GM21786 (cell line): ENCODE results near the gene DOK1.

Source experiments
- ATAC-seq: cut with Tn5 transposase; IDR thresholded peaks from one replicate; pipeline ENCODE4 v1.9.1; 2021; ENCODE audit not compliant: unreplicated experiment

DOK1 gene

DNA sequence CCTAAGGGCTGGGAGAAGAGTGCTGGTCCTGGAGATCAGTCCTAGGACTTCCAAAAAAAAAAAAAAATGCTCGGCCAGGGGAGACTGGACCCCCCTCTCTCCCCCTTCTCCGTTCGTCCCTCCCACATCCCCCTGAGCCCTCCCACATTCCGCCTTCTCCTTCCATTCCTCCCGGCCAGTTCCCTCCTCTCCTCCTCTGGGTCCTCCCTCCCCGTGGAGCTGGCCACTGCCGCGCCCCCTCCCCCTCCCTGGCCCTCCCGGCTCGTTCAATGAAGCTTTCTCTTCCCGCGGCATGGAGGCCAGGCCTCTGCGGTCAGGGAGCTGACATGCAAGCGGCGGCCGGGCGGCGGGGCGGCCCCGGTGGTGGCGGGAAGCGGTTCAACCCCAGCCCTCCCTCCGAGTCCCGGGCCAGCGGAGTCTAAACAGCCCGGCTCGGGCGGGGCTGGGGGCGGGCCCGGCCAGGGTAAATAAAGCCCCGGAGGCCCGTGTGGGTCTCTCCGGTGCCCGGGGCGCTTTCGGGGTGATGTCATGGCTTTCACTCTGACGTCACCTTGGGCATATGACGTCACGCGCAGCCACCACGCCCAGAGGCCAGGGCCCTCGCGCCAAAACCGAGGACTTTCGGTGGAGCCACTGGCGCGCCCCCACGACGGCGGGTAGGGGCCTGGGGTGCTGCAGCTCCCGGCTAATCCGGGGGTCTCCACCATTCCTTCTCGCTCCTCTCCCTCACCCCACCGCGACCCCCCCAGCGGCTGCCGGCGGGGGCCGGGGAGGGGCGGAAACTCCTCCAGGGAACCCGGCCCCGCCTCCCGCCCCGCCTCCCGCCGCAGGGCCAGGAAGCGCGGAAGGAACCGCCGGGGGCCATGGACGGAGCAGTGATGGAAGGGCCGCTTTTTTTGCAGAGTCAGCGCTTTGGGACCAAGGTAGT lies at the start of gene DOK1, which contains the start of gene LOXL3:
DOK1 (plus strand) TSS at position 829 of the 928 bp plus-strand sequence; CDS start at position 864, 35 bp downstream.
LOXL3 (minus strand) TSS at position 51 of the 928 bp plus-strand sequence. CDS start 1,308 bp downstream, outside the sequence.
- ATAC-seq, result peak; percentile 39

DNA sequence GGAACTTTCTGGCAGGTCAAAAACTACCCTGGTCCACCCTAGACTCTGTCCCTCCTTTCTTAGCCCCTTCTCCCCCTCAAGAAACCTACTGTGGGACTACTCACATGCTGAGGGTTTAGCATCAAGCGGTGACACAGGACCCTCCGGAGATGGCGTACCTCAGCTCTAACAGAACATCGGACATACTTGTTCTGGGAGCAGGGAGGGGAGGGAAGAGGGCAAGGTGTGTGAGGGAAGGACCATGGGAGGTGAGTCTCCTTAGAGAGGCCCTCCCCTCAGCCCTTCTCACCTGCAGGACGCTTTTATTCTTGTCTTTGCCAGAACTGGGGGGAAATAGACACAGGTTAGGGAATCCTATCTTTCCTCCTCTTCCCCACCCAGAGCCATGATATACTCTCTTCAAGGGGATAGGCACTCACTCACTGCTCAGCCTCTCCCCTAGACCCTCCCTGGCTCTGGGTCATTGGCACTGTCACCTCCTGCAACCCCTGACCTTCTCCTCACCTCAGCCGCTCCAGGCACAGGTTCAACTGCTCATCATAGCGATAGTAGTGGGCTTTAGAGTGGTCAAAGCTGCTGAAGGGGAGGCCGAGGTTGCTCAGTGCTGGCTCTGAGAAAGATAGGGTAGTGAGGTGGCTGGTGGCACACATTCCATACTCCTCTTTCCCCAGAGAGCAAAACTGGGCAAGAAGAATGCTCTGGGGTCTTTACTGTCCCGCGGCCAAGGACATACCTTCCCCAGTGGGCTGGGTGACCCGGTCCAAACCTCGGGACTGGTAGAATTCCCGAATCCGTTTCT lies 48.9 kb upstream of the DOK1 start:
- ATAC-seq, result no peak

DNA sequence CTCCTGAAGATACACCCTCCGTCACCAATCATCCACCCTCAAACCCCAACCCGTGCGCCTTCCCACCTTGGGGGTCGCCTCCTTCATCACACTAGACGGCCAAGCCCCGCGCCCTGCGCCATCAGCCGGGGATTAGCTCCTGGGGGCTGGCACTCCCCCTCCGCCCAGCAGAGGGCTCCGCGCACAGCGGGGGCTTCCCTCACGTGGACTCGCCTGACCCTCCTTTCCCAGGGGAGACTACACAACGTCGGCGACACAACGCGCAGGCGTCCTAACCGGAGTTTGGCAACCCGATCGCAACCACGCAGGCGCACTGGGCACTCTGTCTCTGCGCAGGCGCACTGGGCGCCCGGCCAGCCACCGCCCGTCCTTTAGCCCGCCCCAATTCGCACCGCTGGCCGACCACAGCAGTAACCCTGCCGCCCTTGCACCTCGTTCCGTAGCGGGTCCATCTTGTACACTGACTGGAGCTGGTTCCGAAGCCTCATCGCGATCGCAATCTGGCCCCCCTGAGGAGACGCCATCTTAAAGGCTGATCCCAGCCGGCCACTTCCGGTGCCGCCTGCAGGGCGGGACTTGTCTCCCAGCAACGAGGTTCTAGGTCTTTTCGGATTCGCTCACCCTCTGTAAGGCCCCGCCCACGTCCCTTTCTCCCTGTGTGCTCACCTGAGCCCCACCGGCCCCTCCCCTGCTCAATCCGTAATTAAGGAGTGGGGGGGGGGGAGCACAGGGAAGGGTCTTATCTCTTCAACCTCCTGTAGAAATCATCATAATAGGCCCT lies 47.2 kb upstream of the DOK1 start, which contains the start of gene PCGF1:
PCGF1 (minus strand) TSS at position 551 of the 781 bp plus-strand sequence; CDS start at position 524, 27 bp downstream.
- ATAC-seq, result peak; percentile 90

DNA sequence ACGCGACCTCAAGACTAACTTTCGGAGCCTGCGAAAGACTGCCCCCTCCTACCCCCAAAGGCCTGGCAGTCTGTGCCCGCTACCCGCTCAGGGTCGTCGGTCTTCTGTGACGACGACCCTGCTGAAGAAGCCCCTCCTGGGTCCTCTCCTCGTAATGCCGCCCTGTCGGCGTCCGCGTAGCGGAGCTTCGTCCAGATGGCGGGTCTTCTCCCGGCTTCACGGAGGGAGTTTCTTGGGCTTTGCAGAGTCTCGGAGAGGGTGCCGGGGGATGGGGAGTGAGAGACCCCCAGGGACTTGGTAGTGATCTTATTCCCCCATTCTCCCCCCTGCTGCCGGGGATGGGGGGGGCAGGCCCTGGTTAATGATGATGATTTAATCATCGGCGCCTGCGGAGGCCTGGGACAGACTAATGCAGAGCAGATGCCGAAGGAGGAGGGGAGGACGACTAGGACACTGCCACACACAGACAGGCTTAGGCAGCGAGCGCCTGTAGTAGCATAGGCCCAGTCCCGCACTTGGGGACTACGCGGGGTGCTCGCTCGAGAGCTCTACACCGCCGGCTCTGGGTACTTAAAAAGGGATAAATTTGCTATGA lies 46.5 kb upstream of the DOK1 start:
- peak; percentile 0 for ATAC-seq

DNA sequence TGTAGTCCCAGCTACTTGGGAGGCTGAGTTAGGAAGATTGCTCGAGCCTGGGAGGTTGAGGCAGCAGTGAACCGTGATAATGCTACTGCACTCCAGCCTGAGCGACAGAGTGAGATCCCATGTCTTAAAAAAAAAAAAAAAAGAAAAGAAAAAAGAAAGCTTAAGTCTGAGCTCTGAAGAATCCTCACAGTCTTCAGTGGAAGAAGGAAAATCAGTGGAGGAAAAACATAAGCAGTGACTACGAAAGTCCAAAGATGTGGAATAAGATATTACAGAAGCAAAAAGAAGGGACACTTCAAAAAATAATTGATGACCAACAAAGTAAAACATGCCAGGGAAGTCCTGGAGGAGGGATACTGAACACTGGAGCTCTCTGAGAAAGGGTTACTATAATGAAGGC lies 44.2 kb upstream of the DOK1 start:
- ATAC-seq, result no peak

DNA sequence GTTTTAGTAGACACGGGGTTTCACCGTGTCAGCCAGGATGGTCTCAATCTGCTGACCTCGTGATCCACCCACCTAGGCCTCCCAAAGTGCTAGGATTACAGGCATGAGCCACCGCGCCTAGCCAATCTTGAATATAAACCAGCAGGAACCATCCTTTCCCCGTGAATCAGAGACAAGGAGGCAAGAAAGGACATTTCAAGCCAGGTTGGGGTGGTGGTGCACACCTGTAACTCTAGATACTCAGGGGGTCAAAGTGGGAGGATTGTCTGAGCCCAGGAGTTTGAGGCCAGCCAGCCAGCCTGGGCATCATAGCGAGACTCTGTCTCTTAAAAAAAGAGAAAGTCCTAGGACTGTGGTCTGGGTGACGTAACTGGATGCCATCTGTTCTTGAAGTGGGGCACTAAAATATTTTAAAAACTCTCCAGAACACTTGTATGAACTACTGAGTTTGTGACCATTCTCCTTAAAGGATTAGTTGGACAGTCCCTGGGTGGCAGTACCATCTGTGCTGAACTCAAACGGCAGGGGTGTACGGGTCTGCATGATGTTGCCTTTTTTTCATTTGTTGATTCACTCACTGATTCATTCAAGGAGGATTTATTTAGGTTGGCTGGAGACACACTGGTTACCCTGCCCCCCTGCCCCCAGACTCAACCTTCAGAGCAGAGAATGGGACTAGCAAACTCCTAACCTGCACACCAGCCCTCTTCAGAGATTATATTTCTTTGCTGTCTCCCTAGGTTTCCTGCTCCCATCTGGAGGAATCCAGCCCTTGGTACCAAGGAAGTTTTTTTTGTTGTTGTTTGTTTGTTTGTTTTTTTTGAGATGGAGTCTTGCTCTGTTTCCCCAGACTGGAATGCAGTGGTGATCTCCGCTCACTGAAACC lies 43.2 kb upstream of the DOK1 start:
- no peak for ATAC-seq

DNA sequence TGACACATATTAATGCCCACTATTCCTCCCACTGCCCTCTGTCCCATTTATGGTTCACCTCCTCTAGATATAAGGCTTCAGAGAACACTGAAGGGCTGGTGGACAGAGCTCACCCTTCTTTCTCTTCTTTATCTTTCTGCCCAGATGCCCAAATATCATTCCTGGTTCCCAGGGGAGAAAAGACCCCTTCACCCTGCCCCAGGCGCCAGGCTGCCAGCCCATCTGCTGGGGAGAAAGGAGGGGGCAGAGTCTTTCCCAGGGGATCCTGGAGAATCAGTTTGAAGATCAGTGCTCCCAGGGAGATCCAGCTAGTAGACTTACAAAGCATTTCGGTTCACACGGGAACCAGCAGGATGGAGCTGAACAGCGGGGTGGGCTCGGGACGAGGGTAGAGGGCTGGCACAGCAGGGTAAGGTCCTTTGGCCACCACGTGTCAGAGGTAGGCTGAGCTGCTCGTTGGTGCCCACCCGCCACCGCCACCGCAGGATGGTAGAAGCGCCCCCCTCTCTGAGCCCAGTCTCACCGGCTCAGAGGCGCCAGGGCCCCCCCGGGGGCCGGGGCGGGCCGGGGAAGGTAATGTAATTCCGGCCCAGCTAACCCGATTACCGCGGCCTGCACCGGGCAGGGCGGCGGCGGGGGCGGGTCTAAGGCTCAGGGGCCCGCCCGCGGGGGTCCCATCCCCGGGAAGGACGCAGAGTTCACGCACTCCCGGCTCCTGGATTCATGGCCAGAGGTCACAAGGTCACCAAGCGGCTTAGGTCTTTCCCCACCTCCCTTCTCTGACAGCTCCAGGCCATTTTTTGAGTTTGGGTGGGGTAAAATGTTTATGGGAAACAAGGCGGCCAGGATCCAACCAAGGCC lies 41.5 kb upstream of the DOK1 start:
- no peak for ATAC-seq

DNA sequence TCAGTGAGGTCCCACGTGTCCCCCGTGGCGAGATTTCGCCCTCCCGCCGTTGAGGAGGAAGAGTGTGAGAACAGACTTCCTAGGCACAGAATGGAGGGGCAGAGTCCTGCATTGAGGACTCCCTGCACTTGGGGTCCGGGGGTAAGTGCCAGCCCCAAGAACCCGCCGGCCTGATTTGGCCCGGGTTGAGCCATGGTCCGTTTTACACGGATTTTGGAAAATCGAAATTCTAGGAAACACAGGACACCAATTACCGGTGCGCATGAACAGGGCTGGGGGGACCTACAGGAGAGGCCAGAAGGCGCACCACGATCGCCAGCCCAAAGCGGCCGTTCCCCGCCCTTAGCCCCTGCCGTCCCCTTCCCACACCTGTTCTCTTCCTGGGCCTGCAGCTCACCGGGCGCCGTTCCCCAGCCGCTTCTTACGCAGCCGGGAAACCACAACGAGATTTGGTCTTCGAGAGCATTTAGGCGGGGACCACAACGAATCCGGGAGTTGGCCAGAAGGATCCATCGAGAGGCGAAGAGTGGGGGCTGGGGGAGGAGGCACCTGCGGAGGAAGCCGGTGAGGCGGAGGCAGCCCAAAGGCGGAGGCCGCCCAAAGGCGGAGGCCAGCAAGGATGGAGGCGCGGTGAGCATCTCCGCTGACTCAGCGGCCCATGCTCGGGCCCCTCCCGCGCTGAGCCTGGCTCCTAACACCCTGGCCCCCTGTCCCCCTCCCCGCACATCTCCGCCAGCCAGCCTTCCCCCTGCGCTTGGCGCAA lies 40.7 kb upstream of the DOK1 start:
- no peak for ATAC-seq

DNA sequence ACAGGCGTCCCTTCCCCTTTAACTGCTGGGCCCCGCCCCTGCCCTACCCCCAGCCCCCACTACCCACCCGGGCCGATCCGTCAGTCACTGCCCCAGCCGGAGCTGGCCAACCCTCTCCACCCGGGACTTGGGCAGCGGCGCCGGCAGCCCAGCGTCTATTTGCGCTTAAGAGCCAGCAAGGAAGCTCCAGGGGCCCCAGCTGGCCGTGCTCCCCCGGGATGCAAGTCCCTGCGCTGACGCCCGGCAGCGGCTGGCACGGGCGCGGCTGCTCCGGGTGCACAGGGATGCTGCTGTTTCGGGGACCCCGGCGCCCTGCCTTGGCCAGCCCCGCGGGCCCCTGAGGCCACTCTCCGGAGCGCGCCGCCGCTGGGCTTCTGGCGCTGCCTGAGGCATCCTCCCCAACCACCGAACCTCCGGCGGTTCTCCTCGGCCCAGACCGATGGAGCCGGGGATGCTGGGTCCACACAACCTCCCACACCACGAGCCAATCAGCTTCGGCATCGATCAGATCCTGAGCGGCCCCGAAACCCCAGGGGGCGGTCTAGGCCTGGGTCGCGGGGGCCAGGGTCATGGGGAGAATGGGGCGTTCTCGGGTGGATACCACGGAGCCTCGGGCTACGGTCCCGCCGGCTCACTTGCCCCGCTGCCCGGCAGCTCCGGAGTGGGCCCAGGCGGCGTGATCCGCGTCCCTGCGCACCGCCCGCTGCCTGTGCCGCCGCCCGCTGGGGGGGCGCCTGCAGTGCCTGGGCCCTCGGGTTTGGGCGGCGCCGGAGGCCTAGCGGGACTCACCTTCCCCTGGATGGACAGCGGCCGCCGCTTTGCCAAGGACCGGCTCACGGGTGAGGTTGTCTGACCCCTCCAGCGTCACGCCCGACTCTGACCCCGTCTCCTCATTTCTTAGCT lies 39.9 kb upstream of the DOK1 start, which contains the start of gene TLX2:
TLX2 (plus strand) TSS at position 83 of the 903 bp plus-strand sequence; CDS start at position 440, 357 bp downstream.
- no peak for ATAC-seq

DNA sequence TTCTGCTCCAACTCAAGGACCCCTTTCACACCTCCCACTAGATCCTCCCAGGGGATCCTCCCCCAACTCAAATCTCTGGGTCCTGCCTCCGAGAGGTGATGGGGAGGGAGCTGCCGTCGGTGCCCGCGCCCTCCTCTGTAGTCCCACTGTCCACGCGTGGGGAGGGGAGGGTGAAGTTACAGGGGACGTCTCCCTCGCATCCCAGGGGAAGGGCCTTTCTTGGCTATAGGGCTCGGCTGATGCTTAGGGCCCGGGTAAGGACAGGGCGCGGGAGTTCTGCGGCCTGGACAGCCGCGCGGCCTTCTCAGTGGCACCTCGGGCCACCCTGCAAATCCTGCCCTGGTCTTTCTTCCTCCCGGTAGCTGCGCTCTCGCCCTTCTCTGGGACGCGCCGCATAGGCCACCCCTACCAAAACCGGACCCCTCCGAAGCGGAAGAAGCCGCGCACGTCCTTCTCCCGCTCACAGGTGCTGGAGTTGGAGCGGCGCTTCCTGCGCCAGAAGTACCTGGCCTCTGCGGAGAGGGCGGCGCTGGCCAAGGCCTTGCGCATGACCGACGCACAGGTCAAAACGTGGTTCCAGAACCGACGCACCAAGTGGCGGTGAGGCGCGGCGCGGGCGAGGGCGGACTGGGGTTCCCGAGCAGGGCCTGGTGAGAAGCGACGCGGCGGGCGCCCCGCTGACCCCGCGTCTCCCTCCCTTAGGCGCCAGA lies 39.1 kb upstream of the DOK1 start:
- ATAC-seq, result no peak

DNA sequence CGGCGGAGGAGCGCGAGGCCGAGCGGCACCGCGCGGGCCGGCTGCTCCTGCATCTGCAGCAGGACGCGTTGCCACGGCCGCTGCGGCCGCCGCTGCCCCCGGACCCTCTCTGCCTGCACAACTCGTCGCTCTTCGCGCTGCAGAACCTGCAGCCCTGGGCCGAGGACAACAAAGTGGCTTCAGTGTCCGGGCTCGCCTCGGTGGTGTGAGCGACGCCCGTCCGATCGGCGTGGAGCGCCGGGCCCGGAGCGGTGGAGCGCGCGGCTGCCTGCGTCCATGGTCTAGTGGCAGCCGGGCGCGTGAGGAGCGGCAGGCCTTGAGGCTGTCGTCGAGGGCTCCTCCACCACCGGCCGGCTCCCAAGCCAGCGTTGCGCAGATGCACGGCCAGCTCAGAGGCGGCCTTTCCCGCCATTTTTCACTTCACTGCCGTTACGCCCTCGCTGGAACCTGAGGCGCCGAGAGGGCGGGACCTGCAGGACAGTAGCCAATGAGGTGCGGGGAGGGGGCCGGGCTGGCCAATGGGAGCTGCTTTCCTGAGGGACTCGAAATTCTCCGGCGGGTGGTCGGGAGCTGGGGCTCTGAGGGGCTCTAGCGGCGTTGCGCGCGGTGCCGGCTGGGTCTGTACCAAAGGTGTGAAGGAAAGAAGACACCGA lies 38.4 kb upstream of the DOK1 start:
- ATAC-seq, result no peak

DNA sequence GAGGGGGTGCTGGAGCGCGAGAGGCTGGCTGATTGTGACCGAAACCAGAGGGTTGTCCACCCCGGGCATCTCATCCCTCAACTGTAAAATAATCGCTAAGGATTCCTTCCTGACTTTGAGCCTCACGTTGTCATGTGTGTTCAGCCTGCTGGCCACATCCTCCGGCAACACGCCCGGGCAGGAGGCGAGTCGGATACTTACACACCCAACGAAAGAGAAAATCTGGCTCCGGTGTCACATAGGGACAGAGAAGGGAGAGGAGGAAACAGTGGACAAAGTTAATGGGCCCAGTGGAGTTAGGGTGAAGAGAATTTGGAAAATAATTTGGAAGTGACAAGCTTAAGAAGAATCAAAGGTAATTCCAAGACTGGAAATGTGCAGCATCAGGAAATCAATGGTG lies 37.9 kb upstream of the DOK1 start:
- ATAC-seq, result no peak

DNA sequence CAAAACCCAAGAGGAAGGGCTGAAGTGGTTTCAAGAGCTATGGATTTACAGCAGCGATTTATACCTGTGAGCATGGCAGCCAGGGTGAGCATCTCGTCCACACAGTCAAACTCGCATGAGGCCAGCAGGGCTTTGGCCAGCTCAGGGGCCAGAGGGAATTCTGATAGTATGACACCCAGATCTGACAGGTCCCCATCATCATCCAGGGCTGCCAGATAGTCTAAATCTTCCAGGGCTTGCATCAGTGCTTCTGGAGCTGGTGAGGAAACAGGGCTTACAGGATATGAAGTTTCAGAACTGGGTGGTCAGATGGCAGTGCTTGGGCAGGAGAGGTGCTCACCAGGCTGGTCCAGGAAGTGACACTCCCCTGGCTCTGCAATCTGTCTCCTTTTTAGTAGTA lies 32.0 kb upstream of the DOK1 start:
- no peak for ATAC-seq

DNA sequence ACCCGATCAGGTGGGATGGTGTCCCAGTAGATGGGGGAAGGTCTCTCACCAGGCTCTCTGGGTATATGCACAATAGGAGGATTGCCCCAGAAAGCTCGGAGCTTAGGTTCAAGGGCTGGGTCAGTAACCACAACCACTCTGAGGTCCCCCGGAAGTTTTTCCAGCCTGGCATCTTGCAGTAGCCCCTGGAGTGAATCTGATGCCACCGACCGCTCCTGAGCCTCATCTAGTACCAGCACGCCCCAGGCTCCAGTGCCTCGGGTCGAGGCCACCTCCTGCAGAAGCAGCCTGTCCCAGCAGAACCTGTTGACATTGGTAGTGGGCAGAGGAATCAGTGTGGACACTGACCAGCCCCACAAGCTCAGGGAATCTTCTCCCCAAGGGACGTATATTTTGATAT lies 30.5 kb upstream of the DOK1 start:
- ATAC-seq, result no peak

DNA sequence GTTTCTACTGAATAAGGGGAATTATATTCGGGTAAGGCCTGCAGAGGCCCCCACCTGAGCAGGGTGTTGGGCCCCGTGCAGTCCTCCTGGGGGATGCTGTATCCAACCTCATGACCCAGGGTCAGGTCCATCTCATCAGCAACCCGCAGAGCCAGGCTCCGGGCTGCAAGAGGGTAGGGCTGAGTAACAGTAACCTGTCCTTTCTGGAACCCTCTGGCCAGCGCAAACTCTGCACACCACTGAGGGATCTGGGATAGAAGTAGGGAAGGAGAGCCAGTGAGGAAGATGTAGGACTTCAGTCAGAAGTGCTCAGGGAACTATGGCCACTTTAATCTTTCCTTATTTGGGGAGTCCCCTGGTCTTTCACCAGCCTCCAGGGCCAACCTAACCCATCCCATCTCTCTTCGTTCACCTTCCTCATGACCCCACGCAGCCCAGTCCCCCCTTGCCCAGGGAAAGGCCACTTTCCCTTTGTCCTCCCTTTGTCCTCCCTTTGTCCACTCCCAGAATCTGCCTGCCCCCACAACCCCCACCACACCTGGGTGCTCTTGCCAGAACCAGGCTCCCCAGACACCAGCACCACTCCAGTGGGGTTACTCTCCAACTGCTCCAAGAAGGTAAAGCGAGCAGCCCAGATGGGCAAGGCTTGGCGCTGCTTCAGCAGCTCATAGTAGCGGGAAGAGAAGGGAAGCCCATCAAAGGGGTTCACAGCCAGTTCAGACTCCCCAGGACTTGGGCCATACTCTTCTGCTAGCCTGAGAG lies 29.4 kb upstream of the DOK1 start:
- ATAC-seq, result no peak
